ENCODE results near the gene KIF1C.

DNA sequence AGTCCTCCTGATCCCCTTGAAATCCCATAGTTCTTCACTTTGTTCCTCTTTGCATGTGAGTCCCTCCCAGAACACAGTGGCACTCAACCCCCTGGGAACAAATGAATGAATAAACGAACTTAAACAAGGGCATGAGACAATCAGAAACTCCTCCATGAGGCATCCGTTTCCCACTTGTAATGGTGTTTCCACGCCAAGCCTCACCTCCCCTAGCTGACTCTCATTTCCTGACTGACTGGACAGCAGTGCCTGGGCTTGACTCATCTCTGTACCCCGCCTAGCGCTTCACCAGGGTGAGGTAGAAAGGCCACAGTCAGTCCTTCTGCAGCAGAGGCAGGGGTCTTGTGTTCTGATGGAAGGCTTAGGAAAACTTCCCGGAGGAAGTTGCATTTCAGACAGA lies 14.2 kb downstream of the KIF1C start:
- TF ChIP-seq, protein P1, sequence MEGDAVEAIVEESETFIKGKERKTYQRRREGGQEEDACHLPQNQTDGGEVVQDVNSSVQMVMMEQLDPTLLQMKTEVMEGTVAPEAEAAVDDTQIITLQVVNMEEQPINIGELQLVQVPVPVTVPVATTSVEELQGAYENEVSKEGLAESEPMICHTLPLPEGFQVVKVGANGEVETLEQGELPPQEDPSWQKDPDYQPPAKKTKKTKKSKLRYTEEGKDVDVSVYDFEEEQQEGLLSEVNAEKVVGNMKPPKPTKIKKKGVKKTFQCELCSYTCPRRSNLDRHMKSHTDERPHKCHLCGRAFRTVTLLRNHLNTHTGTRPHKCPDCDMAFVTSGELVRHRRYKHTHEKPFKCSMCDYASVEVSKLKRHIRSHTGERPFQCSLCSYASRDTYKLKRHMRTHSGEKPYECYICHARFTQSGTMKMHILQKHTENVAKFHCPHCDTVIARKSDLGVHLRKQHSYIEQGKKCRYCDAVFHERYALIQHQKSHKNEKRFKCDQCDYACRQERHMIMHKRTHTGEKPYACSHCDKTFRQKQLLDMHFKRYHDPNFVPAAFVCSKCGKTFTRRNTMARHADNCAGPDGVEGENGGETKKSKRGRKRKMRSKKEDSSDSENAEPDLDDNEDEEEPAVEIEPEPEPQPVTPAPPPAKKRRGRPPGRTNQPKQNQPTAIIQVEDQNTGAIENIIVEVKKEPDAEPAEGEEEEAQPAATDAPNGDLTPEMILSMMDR (conservative IDR thresholded peaks at IDR 0.05) = no peak
- no peak for TF ChIP-seq ZFX (IDR thresholded peaks at IDR 0.05)

Data from C4-2B (cell line).